HG03432 (cell line): Measurements from ENCODE around the gene EEF2K.
"Not testable (repeated sequence)": the region's sequence is repeated elsewhere in the genome, so short reads cannot be mapped to it uniquely, and the experiment has no call there.

Source experiments
- ATAC-seq: cut with Tn5 transposase; IDR thresholded peaks from one replicate; pipeline ENCODE4 v1.9.1; 2021; ENCODE audit warnings: mild to moderate bottlenecking, moderate library complexity; ENCODE audit not compliant: unreplicated experiment

EEF2K gene

GRCh38 chr16:22189473-22190080 is 16.5 kb upstream of the EEF2K start:
- ATAC-seq, result no peak

GRCh38 chr16:22190081-22190775 is 15.8 kb upstream of the EEF2K start:
- ATAC-seq, result peak; percentile 65

DNA sequence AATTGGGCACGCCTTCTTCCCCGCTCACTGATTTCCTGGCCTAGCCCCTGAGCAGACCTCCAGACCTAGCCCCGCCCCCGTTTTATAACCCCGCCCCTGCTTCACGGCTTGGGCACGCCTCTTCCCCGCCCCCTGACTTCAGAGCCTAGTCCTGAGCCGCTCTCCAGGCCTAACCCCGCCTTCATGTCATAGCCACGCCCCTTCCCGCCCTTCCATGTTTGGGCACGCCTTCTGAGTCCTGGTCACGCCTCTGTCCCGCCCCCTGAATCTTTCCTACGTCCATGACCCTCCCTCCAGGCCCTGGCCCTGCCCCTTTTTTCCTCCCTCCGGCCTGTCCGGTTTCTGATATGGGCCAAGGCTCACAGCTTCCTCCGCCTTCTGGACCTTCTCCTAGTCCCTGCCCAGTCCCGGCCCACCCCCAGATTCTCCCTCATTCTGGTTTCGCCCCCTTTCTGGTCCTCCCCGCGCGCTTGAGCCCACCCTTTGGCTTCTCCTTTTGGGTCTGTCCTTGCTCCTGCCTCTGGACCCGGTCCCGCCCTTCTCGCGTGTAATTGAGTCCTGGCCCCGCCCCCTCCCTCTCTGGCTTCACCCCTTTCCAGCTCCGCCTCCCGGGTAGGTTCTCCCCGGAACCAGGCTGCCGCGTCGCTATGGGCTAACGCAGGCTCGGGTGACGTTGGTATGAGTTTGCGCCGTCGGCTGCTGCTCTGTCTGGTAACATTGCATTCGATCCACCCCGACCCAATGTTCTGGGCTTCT is 15.1 kb upstream of the EEF2K start:
- ATAC-seq, result peak; percentile 46

GRCh38 chr16:22191532-22192260 is 14.4 kb upstream of the EEF2K start:
- no peak for ATAC-seq

- ATAC-seq, result peak; percentile 16
Measured at GRCh38 chr16:22192261-22193062, 13.6 kb upstream of the EEF2K start.

DNA sequence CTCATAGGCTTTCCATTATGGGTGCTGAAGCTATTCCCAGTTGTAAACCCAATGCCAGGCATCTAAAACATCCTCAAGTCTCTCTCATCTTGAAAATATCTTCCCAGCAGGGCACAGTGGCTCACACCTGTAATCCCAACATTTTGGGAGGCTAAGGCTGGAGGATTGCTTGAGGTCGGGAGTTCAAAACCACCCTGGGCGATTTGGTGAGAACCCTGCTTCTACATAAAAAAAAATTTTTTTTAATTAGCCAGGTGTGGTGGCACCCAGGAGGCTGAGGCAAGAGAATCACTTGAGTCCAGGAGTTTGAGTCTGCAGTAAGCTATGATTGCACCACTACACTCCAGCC is 13.0 kb upstream of the EEF2K start:
- ATAC-seq, result no peak

GRCh38 chr16:22194707-22195444 is 11.2 kb upstream of the EEF2K start:
- no peak for ATAC-seq

DNA sequence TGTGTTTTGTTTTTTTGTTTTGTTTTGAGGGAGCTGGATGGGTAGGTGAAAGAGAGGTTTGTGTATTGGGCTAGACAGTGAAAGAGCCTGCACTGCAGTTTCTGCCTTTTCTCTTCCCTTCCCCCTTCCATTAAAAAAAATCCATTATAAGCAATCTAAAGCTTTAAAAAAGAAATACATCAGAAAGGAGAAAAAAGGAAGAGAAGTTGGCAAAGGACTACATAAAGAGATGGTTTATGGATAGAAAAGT is 10.7 kb upstream of the EEF2K start:
- no peak for ATAC-seq

DNA sequence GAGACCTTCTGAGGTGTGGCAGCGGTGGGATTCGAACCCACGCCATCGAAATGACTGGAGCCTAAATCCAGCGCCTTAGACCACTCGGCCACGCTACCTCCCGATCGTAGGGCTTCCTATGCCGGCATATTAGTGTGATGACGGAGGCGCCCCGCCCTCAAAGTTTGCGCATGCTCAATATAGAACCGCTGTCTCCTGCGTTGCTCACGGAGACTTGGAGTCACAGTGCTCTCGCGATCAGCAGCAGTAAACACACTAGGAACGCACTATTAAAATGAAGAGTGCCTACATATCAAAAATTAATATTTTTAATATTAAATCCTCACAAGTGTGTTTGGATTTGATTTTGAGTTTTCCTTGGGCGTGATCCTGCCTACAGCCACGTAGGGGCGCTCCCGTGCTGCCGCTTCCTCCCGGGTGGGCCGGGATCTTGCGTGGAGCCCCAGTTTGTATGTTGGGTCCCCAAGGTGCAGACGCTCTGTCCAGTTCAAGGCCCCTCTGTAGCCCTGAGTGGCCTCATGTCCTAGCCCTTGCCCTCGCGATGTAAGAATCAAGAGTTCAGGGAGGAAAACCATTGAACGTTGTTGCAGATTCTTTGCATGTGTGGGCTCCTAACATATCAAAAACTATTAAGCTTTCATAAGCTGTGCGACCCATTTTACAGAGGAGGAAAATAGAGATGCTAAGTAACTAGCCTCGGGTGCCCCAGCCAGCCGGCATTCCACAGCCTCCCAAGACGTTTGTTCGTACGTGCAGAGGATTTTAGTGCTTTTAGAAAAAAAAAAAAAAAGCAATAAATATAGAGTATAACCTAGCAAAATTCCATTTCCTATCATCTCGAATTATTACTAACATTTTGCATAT is 10.2 kb upstream of the EEF2K start:
- peak; percentile 31 for ATAC-seq

- ATAC-seq, result not testable (repeated sequence)
Measured at GRCh38 chr16:22196559-22197168, 9.4 kb upstream of the EEF2K start.

DNA sequence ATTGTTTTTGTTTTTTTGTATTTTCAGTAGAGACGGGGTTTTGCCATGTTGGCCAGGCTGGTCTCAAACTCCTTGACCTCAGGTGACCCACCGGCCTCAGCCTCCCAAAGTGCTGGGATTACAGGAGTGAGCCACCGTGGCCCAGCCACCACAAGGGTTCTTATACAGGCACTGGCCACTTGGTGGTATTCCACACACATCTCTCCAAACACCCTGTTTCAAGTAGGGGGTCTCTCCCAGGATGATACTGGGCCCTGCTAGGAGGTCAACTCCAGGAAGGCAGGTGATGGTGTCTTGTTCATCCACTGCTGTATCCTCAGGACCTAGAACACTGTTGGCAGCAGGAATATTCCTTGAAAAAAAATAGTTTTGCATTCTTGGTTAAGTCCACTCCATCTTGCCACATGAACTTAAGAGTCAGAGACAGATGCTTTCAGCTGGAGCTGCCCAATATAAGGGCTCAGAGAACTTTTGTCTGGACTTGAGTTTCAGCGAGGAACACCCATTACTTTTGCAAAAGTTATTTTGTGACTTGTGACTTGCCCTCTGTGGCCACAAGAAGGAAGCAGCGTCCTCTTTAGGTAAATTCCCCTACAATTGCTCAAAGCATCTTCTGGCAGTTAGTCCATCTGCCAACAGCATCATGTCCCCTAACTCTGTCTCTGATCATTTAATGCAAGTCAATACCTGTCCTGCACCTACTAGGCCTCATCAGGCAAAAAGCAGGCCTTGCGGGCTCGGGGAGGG is 7.4 kb upstream of the EEF2K start:
- no peak for ATAC-seq

DNA sequence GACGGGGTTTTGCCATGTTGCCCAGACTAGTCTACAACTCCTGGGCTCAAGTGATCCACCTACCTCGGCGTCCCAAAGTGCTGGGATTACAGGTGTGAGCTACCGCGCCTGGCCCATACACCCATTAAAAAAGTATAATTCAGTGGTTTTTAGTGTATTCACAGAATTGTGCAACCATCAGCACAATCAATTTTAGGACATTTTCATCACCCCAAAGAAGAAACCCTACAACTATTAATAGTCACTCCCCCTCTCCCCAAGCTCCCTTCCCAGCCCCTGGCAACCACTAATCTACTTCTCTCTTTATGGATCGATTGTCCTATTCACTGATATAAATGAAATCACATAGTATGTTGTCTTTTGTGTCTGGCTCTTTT is 3.8 kb upstream of the EEF2K start:
- no peak for ATAC-seq

DNA sequence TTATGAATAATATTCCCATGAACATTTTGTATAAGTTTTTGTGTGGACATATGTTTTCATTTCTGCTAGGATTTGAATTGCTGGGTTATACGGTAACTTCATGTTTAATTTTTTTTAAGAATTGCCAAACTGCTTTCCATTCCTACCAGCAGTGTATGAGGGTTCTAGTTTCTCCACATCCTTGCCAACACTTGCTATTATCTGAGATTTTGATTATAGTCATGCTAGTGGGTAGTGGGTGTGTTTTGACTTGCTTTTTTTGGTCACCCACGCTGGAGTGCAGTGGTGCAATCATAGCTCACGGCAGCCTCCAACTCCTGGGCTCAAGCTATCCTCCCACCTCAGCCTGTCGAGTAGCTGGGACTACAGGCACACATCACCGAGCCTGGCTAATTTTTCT is 3.0 kb upstream of the EEF2K start:
- ATAC-seq, result no peak

DNA sequence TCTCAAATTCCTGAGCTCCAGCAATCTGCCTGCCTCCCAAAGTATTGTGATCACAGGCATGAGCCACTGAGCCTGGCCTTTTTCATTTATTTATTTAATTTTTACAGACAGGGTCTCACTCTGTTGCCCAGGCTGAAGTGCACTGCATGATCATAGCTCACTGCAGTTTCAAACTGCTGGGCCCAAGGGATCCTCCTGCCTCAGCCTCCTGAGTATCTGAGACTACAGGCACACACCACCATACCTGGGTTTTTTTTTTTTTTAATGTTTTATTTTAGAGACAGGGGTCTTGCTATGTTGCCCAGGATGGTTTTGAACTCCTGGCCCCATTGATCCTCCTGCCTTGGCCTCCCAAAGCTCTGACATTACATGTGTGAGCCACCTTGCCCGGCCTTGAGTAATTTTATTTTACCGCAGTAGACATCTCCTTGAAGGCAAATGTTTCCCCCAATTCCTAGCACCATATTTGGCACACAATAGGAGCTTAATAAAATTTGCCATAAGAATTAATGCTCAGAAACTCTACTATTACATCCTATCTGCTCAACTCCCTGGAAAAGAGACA is 1.9 kb upstream of the EEF2K start:
- ATAC-seq, result no peak

GRCh38 chr16:22205577-22206012 is 483 bp upstream of the EEF2K start:
- ATAC-seq, result no peak

DNA sequence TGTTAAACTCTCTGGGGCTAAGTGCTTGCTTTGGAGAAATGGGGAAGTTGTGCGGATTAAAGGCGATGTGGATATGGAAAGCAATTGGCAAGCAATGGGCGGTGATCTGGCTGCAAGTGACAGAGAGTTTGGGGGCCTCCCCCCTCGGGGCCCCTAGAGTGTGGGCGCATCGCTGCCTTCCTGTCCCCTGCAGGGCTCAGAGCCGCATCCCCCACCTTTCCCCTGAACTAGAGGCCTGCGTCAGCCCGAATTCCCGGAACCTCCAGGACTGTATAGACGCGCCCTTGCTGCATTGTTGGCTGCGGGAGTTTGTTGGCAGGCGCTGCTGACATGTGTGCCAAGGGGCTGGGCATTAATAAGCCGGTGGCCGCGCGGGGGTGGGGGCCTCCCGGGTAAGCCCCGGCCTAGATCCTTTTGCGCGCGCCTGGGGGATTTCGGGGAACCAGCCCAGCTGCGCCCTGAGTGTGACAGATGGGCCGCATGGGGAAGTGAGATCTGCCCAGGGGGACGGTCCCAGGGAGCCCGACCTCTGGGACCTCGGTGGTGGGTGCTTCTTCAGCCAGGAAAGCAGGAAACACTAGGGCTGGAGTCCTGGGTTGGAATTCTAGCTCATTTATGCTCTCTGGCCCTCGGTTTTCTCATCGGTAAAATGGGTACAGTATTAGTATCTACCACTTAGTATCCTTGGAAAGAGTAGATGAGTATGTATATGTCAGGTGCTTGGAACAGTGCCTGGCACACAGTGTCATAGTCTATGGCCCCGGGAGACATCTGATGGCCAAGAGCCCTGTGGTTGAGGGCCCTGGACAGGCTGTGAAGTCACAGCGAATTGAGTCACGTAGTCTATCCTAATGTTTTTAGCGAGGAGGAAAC is 1.0 kb downstream of the EEF2K start:
- peak; percentile 52 for ATAC-seq
